Liver (tissue), 3 donors: ENCODE data around the gene ZNF470.

Source experiments
- ATF3 ChIP-seq: IDR thresholded peaks from 2 replicates; pipeline ENCODE4 v1.6.1; 2016; ENCODE audit warnings: antibody characterized with exemption
- CTCF ChIP-seq: fragments of 150-350 bp; IDR thresholded peaks from 2 replicates; pipeline ENCODE4 v1.5.1; 2017; ENCODE audit warnings: improper control_type of control experiment, low read depth, low read length; ENCODE audit not compliant: missing input control
- GABPA ChIP-seq, 2 donors: IDR thresholded peaks in 1 of 2; conservative IDR thresholded peaks in 1 of 2; 2 replicates each; pipeline ENCODE4 v1.6.1; 2016; ENCODE audit warnings: antibody characterized with exemption in 2 of 2, mild to moderate bottlenecking in 1 of 2, moderate library complexity in 1 of 2
- MAX ChIP-seq: IDR thresholded peaks from 2 replicates; pipeline ENCODE4 v1.6.1; 2016; ENCODE audit warnings: antibody characterized with exemption
- REST ChIP-seq: IDR thresholded peaks from 2 replicates; pipeline ENCODE4 v1.6.1; 2016; ENCODE audit warnings: antibody characterized with exemption, mild to moderate bottlenecking
- RXRA ChIP-seq, 2 donors: IDR thresholded peaks; 2 replicates each; pipeline ENCODE4 v1.6.1; 2017 to 2018; ENCODE audit warnings: antibody characterized with exemption in 2 of 2, mild to moderate bottlenecking in 1 of 2
- SP1 ChIP-seq: IDR thresholded peaks from 2 replicates; pipeline ENCODE4 v1.6.1; 2018; ENCODE audit warnings: antibody characterized with exemption, mild to moderate bottlenecking
- donor health status: healthy.
- donor health status: healthy.

- TF ChIP-seq CTCF (no peak), MAX (no peak), SP1 (no peak), REST (no peak), GABPA (IDR thresholded peaks at IDR 0.05 in 1 of 2, conservative IDR thresholded peaks at IDR 0.05 in 1 of 2) (no peak), RXRA (IDR thresholded peaks at IDR 0.05) (no peak), ATF3 (no peak)
Measured at GRCh38 chr19:56611288-56611687, 44.0 kb downstream of the ZNF470 start.
